Fibroblast of gingiva (primary cell): ENCODE data around the gene NEB.

ENCODE experiments used
- DNase-seq: peaks from one replicate; pipeline ENCODE4 v3.0.0-alpha.2; 2011; ENCODE audit warnings: low read depth

Gene NEB

DNA sequence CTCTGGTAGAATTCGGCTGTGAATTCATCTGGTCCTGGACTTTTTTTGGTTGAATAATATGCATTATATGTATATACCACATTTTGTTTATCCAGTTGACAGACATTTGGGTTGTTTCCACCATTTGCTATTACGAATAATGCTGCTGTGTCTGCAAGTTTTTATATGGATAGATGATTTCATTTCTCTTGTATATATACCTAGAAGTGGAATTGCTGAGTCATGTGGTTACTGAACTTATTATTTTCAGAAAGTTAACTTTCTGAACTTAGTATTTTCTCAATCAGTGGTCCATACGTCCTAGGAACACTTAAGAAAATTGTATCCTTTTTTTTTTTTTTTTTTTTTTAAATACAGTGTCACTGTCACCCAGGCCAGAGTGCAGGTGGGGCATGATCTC, 261.3 kb downstream of the NEB start:
- DNase-seq = no peak

DNA sequence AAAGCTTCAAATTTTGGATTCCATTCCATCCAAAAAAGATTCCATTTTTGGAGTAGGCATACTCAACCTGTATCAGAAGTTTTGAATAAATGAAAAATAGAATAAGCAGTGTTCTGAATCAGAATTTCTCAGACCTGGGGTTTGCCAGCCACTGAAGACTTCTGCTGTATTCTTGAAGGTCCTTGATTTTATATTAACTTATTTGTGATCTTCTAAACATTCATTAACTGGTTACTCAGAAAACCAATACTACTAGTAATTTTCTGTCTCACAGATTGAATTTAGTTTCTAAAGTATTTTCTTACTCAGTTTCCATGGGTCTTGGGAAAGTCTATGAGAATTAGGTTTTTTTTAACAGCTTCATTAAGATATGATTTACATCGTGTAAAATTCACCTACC, 263.7 kb downstream of the NEB start:
- DNase-seq = no peak

DNA sequence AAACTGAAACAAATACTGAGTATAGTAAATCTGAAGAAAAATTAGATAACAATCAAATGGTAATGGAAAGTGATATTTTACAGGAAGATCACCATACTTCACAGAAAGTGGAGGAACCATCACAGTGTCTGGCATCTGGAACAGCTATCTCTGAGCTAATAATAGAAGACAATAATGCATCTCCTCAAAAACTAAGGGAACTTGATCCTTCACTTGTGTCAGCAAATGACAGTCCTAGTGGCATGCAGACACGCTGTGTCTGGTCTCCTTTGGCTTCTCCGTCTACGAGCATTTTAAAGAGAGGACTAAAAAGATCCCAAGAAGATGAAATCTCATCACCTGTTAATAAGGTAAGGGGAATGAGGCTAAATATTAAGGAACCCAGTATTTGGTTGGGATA, 268.5 kb downstream of the NEB start:
- no peak for DNase-seq

DNA sequence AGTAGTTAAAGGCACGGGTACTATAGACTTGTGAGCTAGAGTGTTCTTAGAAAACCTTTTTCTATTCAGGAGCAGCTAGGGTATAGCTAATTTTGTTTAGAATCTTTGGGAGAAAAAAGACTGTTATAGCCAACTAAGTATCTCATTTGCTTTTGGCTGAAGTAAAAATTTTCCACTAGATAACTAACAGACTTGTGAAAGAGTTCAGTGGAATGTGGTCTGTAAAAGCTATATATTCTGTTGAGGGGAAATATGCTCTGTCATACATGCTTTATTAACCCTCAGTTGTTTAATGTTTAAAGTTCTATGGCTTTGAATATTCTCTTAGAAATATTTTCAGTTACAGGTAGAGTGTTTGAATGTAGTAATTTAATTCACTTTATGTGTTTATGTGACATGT, 274.9 kb downstream of the NEB start:
- peak; percentile 36 for DNase-seq

DNA sequence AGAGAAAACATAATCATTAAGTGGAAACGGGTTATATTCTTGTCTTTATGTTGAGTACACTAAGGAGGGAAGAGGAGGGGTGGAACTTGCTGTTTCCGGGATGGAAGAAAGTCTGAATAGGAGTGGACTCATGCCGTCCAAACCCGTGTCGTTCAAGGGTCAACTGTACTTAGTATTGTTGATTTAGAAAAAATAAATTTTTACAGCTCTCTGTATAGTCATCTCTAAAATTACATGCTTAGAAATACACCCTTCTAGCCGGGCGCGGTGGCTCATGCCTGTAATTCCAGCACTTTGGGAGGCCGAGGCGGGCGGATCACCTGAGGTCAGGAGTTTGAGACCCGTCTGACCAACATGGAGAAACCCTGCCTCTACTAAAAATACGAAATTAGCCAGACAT, 295.1 kb downstream of the NEB start:
- no peak for DNase-seq

DNA sequence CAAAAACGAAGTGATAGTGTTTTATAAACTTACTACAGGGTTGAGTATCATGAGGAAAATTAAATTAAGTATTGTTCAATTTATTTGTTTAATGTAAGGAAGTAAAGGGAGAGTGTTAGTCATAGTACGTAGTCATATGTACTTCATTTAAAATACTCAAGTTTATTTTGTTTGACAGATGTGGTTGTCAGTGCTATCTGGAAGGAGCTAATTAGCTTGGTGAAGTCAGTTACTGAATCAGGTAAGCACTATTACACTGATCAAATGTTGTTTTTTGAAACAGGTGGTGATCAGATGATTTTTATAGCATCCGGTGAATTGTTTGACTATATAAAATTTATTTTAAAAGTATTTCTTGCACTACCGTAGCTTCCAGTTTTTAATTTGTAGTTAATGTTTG, 295.8 kb downstream of the NEB start:
- no peak for DNase-seq

DNA sequence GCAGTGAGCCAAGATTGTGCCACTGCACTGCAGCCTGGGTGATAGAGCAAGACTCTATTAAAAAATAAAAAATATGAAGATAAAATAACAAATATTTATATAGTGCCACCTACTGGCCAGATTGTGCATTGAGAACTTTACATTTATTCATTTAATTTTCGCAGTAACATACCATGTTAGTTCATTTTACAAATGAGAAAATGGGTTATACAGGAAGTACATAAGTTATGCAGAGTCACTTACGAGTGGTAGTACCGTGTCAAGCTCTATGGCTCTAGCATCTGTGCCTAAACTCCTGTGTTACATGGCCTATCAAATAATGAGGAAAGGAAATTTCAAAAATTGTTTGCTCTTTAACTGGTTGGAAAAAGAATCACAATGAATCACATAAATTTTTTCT, 296.6 kb downstream of the NEB start:
- peak; percentile 4 for DNase-seq
